Pancreas (tissue), 10 donors: Measurements from ENCODE around the gene OR2H2. TPM values are rescaled to one million over a fixed set of nuclear protein-coding genes. Genes with fewer than 3 reads are reported as not detected.
A peak's percentile ranks its signal among the peaks of the same experiment; 100 is the strongest.

Source experiments
- ATAC-seq, 4 donors: fragments of 200-7000 bp; cut with Tn5 transposase; one replicate each; pipeline versions ENCODE4 v1.8.0 to v1.9.1; 2020; ENCODE audit warnings: mild to moderate bottlenecking in 4 of 4, moderate library complexity in 4 of 4
- DNase-seq, 6 donors: peaks; one replicate each; pipeline ENCODE4 v3.0.0-alpha.2; 2020
- FAIRE-seq: peaks from 2 replicates; lab custom pipeline; 2012; peaks lifted over from hg19 to GRCh38; lab: Jason Lieb, UNC
- H3K27ac ChIP-seq, 4 donors: fragments of 200-600 bp; sonication (generic); 1 replicate in 3 of 4; 2 replicates in 1 of 4; pipeline versions ENCODE4 v1.5.0 to v1.8.0; 2020
- H3K27me3 ChIP-seq, 4 donors: fragments of 200-600 bp; one replicate each; pipeline ENCODE4 v1.8.0; 2021
- H3K36me3 ChIP-seq, 3 donors: fragments of 200-600 bp; sonication (generic) in 1 of 3; one replicate each; pipeline versions ENCODE4 v1.5.0 to v1.8.0; 2020 to 2021
- H3K4me1 ChIP-seq, 3 donors: fragments of 200-600 bp; one replicate each; pipeline ENCODE4 v1.8.0; 2021
- H3K4me3 ChIP-seq, 4 donors: fragments of 200-600 bp; sonication (generic) in 2 of 4; one replicate each; pipeline versions ENCODE4 v1.5.0 to v1.8.0; 2020 to 2021
- H3K9me3 ChIP-seq, 4 donors: fragments of 200-600 bp; one replicate each; pipeline ENCODE4 v1.8.0; 2021
- WGBS, 2 donors: extraction: QIAGEN DNeasy Blood & Tissue Kit; methylation state at CpG; one replicate each; pipeline ENCODE4 v1.1.7; 2013; 5-methylcytosine and 5-hydroxymethylcytosine counted together
- intact Hi-C, 3 donors: fragments of 100-400 bp; cut with DNase I; formaldehyde crosslinking; loops; one replicate each; pipeline versions ENCODE4 v1.11.1 to v1.14.2; 2022
- polyA plus RNA-seq, 2 donors: library from polyadenylated mRNA; stranded (reverse); fragments of 200-250 nt; gene quantifications; one replicate each; pipeline ENCODE4 v1.2.3, GENCODE V29; 2013
- total RNA-seq, 6 donors: library from RNA; stranded (reverse); fragmentation: NEBNext Ultra II Directional in 4 of 6; extraction: Animal tissue kit (Norgen Biotek cat#: 25700) in 4 of 6; gene quantifications; one replicate each; pipeline versions ENCODE4 v1.2.1 to v1.2.4, GENCODE V29; 2021 to 2023
- TF ChIP-seq, protein P1 (sequence below), 4 donors: fragments of 200-600 bp; sonication (generic) in 3 of 4; IDR thresholded peaks; one replicate each; pipeline versions ENCODE4 v1.5.0 to v1.8.0; 2021; ENCODE audit warnings: antibody characterized with exemption in 4 of 4
- donor health status: healthy with polysubstance abuse.
- donor health status: DM: no; HTN: no; CAD: no; lungs with moderate emphysema.
- donor health status: DM: no; HTN: no; CAD: no.
- donor health status: control.
- donor health status: control.
- donor health status: Bipolar disorder and iron deficiency.
- donor health status: DM: yes; HTN: yes; CAD: no.
- donor health status: DM: no; HTN: no; CAD: no.
- donor health status: DM: no; HTN: no; CAD: no.
- donor health status: DM: yes; HTN: yes; CAD: no.

The OR2H2 gene
- total and polyA plus RNA-seq, 8 donors = not detected

DNA sequence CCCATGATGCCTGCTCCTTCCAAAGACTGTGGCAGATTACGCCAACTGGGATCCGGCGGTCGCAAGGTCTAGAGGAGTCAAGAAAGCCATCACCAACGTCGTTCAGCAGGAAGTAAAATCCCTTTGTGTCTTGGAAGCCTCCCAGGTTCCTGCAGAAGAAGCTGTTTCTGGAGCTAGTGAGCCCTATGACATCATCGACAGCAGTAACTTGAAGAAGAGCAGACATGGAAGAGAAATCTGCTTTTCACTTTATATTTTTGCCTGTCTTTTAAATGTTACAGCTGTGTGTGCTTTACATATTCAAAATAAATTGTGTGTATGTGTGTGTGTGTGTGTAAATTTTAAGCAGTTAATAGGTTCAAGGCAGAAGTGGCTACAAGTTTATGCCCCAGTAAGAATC lies 7.4 kb upstream of the OR2H2 start:
- no peaks in the 10 kb centered on the region for H3K27me3 ChIP-seq
- intact Hi-C loops = no loop called here
- H3K36me3 ChIP-seq = no peaks in the 10 kb centered on the region
- H3K4me3 ChIP-seq = no peak overlapping the region
- WGBS, 2 donors = 77 to 82% methylated on average over 7 of the region's 7 CpGs
- DNase-seq (no peak), ATAC-seq (no peak), FAIRE-seq (no peak)
- H3K27ac ChIP-seq = no peak overlapping the region
- no peaks in the 10 kb centered on the region for H3K9me3 ChIP-seq
- H3K4me1 ChIP-seq = no peaks in the 10 kb centered on the region
- TF ChIP-seq, protein P1, sequence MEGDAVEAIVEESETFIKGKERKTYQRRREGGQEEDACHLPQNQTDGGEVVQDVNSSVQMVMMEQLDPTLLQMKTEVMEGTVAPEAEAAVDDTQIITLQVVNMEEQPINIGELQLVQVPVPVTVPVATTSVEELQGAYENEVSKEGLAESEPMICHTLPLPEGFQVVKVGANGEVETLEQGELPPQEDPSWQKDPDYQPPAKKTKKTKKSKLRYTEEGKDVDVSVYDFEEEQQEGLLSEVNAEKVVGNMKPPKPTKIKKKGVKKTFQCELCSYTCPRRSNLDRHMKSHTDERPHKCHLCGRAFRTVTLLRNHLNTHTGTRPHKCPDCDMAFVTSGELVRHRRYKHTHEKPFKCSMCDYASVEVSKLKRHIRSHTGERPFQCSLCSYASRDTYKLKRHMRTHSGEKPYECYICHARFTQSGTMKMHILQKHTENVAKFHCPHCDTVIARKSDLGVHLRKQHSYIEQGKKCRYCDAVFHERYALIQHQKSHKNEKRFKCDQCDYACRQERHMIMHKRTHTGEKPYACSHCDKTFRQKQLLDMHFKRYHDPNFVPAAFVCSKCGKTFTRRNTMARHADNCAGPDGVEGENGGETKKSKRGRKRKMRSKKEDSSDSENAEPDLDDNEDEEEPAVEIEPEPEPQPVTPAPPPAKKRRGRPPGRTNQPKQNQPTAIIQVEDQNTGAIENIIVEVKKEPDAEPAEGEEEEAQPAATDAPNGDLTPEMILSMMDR (IDR thresholded peaks at IDR 0.05) = no peak

DNA sequence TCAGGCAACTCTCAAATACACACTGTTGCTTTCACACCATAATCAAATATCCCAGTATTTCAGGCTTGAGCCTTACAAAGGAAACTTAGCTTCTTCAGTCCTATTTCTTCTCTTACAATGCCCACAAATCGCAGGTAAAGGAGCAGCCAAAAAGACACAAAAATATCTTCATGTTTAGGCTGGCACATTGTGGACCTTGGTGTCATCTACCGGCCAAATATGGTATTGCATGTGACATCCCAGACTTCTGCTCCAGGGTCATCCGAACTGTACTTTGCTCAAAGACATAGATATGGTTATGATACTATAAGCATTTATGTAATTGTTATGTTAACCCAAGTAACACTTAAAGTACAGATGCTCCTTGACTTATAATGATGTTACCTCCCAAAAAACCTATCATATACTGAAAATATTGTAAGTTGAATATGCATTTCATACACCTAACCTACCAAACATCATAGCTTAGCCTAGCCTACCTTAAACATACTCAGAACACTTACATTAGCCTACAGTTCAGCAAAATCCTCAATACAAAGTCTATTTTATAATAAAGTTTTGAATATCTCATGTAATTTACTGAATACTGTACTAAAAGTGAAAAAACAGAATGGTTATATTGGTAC lies 4.6 kb downstream of the OR2H2 start:
- ATAC-seq (peak; percentile 61 to 94 (median 90)), FAIRE-seq (no peak), DNase-seq (peak in 2 of 6 donors; percentile 14 to 64)
- Histone ChIP-seq H3K27me3 (peaks cover 0 to 7% (median 0%) of the 10 kb centered on the region in 4 donors), H3K36me3 (no peaks in the 10 kb centered on the region), H3K4me3 (no peak overlapping the region), H3K4me1 (no peaks in the 10 kb centered on the region), H3K27ac (no peak overlapping the region), H3K9me3 (no peaks in the 10 kb centered on the region)
- intact Hi-C loops = loop anchor here in 1 of 3 donors (10.0 kb wide), 1 partner anchor 165 kb away; no protein-coding TSS in a partner anchor
- TF ChIP-seq, protein P1 (IDR thresholded peaks at IDR 0.05) = peak; percentile 77 to 97 (median 96)
- WGBS, 2 donors = 0 to 2% methylated on average over 3 of the region's 3 CpGs

DNA sequence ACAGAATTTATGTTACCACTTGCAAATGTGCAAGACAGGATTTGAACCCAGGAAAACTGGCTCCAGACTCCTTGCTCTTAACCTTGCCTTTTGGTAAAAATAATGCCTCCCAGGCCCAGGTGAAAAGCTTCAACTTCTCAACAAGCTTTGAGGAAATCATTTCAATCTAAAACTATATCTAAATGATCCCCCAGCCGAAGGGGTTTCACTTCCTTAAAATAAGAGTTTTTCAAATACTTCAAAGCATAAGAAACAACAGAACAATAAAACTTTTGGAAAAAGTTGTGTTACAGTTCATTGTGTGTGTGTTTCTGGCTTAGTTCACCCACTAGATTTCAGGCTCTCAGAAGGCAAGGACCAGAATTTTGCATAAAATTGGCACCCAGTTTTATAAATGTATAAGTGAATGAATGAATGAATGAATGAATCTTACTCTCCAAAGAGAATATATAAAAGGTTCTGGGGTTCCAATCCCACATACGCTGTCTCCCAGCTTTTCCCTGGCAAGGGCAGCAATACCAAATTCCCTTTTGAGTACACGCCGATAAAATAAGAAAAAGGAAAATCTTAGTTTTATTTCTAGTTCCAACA lies 5.4 kb downstream of the OR2H2 start:
- Histone ChIP-seq H3K4me1 (no peaks in the 10 kb centered on the region), H3K27ac (no peak overlapping the region), H3K4me3 (no peak overlapping the region), H3K36me3 (no peaks in the 10 kb centered on the region), H3K27me3 (peaks cover 0 to 7% (median 0%) of the 10 kb centered on the region in 4 donors), H3K9me3 (no peaks in the 10 kb centered on the region)
- ATAC-seq = no peak
- TF ChIP-seq, protein P1 (IDR thresholded peaks at IDR 0.05) = no peak
- WGBS, 2 donors = 66 to 77% methylated on average over 4 of the region's 4 CpGs
- no peak for DNase-seq
- FAIRE-seq = no peak
- intact Hi-C loops = no loop called here

DNA sequence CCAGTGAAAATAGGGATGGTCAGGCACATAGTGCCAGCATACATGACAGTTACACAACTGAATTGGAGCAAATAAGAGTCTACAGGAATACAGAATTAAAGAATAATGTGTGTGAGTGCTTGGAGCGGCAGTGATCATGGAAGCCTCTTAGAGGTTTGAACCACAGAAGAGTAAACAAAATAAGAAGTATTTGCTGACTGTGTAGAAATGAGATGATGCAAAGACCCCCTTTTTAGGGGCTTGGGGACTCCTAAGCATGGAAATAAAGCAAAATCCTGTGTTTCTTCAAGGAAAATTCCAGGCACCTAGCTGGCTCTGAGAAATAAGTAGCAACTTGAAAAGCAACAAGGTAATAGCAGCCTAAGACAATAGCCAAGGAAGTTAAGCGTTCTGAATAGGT lies 6.8 kb downstream of the OR2H2 start:
- intact Hi-C loops = no loop called here
- Histone ChIP-seq H3K9me3 (no peaks in the 10 kb centered on the region), H3K27ac (no peak overlapping the region), H3K27me3 (peaks cover 0 to 7% (median 0%) of the 10 kb centered on the region in 4 donors), H3K36me3 (no peaks in the 10 kb centered on the region), H3K4me3 (no peak overlapping the region), H3K4me1 (no peaks in the 10 kb centered on the region)
- TF ChIP-seq, protein P1 (IDR thresholded peaks at IDR 0.05) = no peak
- no peak for FAIRE-seq
- no peak for ATAC-seq
- DNase-seq = no peak
- WGBS, 2 donors = 66 to 75% methylated on average over 2 of the region's 2 CpGs
